Effector CD8-positive, alpha-beta T cell (primary cell): ENCODE results near the gene CREBBP.
"Not testable (repeated sequence)": the region's sequence is repeated elsewhere in the genome, so short reads cannot be mapped to it uniquely, and the experiment has no call there.

ENCODE experiments used
- DNase-seq: peaks from one replicate; lab custom pipeline; 2025; lab: John Stamatoyannopoulos, UW

Gene CREBBP

DNA sequence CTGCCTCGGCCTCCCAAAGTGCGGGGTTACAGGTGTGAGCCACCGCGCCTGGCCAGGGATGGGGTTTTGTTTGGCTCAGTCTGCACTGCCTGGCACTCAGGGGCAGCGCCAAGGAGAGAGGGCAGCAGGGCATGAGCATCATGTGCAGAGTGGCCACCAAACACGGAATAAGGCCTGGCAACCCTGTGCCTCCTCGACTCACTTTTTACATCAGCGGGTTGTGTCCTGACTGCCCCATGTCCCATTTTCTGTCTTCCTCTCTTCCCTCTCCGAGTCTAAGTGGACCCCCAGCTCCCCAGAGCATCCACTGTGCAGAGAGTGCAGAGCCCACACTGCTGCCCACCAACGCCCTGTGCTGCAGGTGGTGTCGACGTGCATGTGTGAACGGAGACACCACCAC is 145.0 kb downstream of the CREBBP start:
- DNase-seq = no peak

DNA sequence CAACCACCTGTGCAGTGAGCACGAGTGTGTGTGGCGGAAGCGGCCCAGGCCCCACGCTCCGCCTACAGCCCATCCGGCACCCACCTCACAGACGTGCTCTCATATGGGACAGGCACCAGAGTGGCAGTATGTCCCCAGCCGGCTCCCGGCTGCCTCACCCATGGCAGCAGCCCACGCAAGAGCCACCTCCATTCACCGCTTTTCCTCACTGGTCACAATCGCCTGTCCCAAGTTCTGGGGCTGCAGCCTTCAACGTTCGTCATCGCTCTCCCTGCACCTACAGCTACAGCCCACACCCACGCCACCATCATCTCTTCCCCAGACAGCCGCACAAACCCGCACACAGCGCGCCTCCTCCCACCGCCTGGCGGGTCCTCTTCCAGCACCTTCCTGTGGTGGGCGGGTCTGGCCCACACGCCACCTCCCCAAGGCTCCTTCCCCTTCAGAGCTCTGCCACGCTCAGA is 145.7 kb downstream of the CREBBP start:
- no peak for DNase-seq

DNA sequence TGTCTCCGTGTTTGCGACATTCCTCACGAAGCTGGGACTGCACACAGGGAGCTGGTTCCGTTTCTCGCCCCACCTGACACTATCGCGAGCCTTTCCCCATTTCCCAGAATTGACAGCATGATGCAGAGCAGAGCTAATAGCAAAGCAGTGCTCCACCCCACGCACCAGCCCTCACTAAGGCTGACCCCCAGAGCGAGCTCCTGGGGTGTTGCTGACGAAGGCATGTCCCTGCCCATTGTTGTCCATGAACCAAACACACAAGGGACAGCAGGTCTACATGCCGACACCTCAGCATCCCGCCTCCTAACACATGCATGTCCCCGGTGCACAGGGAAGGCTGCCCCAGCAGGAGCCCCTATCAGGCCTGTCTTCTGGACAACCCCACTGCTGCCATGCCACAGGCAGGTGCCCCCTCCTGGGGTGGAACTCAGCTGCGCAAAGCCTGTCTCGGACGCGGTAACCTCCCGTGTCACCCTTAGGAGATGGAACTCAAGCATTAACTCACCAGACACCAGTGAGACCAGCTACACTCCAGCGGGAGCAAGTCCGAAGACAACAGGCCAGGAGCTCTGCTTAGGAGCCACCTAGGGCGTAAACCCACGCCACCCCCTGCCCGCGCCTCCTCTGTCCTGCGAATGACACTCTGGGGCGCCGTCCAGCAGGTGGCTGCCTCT is 146.3 kb downstream of the CREBBP start:
- DNase-seq = no peak

DNA sequence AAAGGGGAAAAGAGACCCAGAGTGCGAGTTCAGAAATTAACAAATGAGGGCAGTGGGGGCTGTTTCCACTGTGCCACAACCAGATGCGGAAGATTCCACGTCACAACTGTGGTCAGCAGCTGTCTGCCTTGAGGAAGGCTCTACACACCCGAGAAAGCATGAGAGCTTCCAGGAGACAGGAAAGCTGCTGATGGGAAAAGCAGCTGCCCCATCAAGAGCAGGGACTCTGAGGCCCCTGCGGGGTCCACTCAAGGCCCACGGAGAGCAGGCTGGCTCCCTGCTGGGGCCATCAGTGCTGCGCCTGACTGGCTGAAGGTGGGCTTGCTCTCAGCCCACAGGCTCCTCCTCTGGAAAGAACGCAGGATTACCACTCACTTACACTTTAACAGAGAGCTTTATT is 148.3 kb downstream of the CREBBP start:
- no peak for DNase-seq

DNA sequence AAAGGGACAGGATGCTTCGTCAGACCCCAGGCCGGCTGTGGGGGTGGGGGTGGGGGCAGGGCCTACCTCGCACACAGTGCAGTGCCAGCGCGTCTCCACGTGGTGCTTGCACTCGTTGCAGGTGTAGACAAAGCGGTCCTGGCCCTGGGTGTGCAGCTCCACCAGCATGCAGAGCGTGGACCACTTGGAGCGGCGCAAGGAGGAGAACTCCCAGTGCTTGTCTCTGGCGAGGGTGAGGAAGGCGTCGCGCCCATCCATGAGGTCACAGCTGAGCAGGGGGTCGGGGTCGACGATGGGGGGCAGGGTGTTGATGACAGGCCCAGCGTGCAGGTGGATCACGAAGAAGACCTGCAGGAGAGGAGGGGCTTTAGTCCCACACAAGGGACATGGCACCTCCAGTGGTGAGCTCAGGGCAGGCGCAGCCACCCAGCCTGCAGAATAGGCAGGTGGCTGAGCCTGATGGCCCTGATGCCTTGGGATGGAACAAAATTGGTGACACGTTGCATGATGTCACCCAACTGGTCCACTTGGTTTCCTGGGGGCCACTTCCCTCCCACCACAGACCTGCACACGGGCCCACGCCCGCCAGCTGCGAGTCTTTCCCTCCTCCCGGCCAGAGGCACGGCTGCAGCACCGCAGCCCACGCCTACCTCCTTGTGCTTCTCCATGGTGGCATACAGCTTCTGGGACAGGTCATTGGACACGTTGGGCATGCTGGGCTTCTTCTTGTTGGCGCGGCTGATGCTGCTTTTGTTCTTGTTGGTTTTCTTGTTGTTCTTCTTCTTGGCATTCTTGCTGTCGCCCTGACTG is 149.2 kb downstream of the CREBBP start:
- no peak for DNase-seq

DNA sequence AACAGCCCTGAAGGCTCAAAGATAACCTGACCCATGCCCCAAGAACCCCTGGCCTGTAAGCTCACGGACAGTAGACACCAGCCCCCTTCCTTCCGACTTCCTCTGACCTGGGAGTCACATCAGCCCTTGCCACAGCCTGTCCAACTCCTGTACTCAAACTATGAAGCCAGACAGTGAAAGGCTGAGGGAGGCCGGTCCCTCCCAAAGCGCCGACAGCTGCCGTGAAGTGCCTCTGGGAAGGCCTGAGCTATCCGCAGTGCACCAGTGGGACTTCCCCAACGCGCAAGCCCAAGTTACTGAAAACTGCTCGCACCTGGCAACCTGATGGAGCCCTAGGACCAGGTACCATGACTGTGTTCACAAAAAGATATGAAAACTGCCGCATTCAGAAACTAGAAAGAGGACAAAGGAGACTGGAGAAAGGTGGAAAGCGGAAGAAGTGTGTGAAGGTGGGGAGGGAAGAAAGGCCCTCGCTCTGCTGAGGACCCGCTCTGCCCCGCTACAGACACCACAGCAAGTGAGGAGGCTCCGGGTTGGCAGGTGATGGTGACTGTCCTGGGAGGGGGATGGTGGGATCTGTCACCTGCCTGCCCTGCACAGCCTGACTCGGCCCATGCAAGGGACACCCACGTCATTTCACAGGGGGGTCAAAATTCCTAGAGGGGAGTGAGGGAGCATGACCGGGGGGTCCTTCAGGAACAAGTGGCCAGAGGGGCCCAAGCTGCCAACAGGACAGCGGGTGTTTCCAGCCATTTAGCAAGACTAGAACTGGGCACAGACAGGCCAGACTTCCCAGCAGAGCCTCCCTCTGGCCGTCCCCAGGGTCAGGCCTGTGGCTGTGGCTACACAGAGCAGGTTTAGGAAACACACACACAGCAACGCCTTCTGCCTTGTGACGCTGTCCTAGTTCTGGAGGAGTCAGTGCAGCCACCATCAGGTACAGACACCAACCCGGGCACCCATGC is 150.1 kb downstream of the CREBBP start:
- DNase-seq = no peak

DNA sequence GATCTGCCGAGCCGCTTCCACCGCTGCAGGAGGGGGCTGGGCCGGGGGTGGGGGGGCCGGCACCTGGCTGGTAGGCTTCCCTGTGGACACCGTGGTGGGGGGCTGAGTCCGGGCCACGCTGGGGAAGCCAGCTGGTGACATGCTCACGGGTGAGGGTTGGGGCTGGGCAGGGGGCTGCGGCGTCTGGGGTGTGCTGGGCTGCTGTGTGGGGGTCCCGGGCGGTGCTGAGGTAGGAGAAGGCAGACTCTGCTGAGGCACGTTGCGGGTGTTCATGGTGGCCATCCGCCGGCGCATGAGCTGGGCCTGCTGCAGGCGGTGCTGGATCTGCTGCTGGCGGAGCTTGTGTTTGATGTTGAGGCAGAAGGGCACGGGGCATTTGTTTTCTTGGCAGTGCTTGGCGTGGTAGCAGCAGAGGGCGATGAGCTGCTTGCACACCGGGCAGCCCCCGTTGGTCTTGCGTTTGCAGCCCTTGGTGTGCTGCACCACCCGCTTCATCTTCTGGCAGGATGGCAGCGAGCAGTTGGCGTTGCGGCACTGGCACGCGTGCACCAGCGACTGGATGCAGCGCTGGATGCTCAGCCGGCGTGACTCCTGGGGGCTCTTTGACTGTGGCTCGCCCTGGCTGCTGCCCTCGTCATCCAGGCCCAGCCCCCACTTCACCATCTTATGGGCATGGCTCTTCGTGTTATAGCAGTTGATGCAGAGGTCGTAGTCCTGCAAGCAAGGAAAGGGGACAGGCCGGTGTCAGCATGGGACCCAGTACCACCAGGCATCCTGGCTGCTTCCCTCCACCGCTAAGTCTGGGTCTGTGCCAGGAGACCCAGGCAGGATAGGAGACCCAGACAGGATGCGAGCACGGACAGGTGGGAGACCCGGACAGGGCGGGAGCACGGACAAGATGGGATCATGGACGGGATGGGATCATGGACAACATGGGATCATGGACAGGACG is 151.1 kb downstream of the CREBBP start:
- no peak for DNase-seq

DNA sequence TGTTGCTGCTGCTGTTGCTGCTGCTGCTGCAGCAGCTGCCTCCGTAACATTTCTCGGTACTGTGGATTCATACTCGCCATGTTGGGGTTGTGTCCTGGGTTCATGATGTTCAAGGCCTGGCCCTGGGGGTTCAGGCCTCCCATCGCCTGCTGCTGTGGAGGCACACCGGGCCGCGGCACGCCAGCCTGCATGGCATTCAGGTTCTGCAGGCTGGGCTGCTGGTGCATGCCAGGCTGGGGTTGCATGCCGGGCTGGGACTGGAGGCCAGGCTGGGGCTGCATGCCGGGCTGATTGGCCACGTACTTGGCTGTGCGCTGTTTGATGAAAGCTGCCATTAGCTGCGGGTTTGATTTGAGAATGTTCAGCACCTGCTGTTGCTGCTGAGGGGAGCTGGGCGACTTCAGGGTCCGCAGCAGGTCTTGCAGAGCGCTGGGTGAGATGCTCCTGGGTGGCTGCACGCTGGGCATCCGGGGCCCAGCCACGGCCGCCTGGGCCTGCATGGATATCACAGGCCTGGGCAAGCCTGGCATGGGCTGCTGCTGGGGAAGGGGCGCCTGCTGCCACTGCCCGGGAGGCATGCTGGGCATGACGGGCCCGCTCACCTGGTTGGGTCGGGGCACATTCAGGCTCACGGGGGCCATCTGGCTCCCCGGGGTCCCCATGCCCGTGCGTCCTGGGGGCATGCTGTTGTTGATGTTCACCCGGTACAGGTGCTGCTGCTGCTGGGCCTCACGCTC is 151.9 kb downstream of the CREBBP start:
- no peak for DNase-seq

DNA sequence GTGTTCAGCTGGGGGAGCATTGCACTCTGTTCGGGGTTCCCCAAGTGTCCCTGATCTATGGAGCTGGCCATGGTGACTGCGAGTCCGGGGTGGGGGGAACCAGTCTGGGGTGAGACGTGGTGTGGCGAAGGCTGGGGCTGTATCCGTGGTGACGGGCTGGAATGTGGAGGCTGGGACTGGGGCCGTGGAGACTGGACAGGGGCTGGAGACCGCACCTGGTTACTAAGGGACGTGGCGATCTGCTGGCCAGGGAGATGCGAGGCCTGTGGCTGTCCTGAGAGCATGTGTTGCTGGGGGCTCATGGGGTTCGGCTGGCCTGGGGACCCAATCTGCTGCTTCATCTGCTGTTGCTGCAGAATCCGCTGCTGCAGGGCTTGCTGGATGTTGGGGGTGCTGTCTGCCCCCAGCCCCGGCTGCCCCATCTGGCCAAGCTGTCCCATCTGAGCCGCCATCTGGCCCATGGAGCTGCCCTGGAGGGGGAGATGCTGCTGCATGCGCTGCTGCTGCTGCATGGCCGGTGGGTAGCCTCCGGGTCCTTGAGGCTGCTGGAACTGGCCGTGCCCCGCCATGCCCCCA is 152.6 kb downstream of the CREBBP start:
- no peak for DNase-seq

DNA sequence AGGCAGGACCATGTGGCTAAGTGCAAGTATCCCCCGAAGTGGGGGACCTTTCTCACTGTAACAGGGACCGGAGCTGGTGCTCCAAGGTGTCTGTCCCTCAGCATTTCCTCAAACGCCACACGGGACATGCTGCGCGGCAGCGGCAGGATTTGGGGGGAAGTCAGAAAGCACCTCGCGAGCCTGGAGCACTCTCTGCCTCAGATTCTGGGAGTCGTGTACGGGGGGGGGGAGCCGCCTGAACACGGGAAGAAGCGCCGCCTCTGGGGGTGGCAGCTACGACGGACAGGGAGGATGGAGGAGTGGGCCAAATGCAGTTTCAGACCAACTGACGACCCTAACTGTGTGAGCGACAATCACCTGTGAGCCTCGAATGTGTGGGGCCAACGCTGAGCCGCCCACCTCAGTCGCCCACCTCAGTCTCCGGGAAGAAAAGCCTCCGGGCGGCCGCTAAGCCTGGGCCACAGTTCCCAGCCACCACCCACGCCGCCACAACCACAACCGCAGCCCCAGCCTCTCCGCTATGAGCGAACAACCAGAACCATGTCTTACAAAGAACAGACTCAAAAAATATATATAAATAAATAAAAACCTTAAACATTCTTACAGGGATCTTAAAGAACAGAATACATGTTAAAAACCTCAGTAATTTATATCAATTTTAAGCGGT is 154.4 kb downstream of the CREBBP start:
- no peak for DNase-seq

DNA sequence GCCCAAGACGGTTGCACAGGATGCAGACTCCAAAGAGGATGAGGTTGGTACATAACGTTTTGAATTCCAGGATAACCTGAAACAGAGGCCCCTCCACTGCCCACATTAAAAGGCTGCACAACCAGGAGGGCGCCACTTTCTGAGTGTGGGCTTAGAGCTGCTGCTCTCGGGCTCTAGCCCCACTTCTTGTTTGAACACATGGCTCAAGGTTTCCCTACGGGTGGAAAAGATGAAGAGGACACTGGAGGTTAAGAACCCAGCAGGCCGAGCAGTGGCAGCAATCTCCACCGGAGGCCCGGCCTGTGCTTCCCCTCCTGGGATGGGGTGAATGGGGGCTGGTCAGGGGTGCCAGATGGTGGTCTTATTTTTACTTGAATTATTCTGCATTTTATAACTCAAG is 155.2 kb downstream of the CREBBP start:
- no peak for DNase-seq

DNA sequence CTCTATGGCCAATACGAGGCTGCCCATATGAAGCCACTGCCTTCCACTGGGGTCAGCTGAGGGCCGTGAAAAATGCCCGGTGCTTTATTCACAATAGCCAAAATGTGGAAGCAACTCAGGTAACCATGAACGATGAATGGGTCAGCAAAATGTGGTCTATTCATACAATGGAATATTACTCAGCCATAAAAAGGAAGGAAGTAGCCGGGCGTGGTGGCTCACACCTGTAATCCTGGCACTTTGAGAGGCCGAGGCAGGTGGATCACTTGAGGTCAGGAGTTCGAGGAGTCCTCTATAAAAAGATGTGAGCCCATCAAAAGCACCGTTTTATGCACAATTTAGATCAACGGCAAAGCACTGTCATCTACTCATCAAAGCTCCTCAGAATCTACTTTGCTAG is 158.0 kb downstream of the CREBBP start:
- no peak for DNase-seq

DNA sequence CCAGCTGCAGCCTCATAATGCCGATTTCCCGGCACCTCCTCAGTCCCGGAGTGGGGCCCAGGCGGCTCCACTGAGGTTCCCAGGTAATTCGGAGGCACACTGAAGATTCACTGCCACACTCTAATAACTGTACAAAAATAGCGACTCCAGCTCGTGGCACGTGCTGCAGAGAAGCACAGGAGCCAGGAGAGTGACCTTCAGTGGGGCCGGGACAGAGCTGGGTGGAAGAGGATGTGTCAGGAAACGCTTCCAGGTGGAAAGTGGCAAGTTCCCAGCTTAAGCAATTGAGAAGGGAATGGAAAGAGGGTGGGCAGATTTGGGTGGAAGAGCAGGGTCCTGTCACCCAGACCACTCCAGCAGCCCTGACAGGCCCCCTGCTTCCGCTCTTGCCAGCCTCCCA is 160.1 kb downstream of the CREBBP start:
- no peak for DNase-seq

DNA sequence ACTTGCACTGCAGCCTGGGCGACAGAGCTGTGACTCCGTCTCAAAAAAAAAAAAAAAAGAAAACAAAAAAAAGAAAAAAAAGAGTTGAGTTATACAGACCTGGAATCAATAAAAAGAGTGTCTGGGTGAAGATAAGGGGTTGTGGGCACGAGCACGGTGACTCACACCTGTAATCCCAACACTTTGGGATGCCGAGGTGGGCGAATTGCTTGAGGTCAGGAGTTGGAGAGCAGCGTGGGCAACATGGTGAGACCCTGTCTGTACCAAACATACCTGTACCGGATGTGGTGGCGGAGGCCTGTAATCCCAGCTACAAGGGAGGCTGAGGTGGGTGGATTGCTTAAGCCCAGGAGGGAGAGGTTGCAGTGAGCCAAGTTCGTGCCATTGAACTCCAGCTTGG is 161.9 kb downstream of the CREBBP start:
- no peak for DNase-seq

DNA sequence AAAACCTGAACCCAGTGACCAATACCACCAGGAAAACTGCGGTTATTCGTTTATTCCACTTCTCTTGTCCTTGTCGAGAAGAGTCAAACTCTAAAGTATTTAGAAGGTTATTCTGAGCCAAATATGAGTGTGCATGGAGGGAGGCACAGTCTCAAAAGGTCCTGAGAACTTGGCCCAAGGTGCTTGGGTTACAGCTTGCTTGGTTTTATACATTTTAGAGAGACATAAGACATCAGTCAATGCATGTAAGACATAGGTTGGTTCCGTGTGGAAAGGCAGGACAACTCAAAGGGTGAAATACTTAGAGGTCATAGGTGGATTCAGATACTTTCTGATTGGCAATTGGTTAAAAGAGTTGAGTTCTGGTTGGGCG is 162.5 kb downstream of the CREBBP start:
- DNase-seq = no peak

DNA sequence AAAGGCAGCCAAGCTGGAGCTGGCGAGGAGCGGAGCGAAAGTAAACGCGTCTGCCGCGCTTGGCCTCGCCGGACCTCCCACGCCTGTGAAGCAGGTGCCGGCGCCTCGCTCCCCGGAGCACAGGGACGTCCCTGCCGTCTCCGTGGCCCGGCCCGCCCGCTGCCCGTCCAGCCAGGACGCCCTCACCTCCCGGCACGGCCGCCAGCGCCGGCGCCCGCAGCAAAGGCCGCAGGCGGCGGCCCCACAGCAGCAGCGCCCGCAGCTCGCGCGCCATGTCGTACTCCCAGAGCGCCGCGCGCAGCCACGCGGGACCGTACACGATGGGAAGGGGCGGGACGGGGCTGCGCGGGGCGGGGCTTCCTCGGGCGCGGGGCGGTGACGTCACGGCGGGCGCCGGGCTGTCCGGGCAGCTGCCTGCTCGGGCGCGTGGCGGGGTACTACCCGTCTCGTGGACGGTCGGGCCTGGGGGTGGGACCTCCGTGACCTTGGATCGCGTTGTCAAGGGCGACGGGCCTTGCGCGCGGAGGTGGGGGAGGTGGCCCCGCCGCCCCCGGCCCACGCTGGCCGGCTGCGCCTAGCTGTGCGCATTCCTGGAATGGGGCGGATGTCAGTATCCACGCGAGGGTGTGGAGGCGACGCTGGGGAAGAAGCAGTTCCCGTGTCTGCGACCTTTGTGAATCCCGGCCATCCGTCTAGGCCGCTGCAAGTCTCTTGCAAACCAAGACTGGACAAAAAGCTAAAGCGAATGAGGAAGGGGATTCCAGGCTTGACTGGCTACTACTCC is 163.1 kb downstream of the CREBBP start, which contains the start of gene TRAP1:
Gene TRAP1 (minus strand): TSS at position 290 of the 784 bp plus-strand sequence. CDS start 16 bp downstream, at position 274.
- DNase-seq = peak; percentile 88

DNA sequence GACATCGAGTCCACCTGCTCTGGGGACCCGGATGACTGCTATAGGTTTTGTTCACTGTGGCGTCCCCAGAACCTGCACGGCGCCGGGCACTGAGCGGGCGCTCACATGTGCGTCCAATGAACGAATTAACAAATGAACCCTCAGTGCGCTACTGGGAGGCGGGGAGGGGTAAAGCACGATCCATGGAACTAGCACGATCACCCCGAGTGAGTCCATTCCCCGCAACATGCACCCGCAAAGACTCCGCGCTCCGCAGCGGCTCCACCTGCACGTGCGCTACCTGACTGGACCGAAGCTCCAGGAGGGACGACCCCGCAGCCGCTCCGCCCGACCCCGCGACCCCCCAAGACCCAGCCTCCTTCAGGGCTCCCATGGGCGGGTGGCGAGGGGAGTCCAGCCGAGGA is 163.7 kb downstream of the CREBBP start:
- no peak for DNase-seq

DNA sequence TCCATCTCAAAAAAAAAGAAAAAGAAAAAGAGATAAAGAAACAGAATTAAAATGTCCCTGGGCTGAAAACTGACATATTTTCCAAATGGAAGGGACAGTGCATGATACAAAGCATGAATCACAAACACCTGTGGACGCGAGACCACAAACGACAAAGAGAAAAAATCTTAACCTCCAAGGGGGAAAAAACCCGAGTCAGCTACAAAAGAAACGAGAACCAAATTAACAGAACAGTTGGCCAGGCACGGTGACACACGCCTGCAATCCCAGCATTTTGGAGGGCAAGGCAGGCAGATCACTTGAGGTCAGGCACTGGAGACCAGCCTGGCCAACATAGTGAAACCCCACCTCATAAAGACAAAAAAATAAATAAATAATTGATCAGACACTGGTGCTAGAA is 165.1 kb downstream of the CREBBP start:
- no peak for DNase-seq

DNA sequence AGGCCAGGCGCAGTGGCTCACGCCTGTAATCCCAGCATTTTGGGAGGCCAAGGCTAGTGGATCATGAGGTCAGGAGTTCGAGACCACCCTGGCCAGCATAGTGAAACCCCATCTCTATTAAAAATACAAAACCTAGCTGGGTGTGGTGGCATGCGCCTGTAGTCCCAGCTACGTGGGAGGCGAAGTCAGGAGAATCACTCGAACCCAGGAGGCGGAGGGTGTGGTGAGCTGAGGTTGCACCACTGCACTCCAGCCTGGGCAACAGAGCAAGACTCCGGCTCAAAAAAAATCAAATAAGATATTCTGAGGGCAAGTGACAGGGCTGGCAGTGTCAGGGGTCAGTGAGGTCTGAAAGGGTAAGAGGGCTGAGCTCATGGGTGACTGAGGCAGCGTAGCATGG is 166.1 kb downstream of the CREBBP start:
- DNase-seq = not testable (repeated sequence)
